Effector CD4-positive, alpha-beta T cell (primary cell): ENCODE data around the gene SLC28A2.
"Not testable (repeated sequence)": the region's sequence is repeated elsewhere in the genome, so short reads cannot be mapped to it uniquely, and the experiment has no call there.

Source experiments
- DNase-seq: peaks from one replicate; pipeline ENCODE4 v3.0.0-alpha.2; 2020

Gene SLC28A2

DNA sequence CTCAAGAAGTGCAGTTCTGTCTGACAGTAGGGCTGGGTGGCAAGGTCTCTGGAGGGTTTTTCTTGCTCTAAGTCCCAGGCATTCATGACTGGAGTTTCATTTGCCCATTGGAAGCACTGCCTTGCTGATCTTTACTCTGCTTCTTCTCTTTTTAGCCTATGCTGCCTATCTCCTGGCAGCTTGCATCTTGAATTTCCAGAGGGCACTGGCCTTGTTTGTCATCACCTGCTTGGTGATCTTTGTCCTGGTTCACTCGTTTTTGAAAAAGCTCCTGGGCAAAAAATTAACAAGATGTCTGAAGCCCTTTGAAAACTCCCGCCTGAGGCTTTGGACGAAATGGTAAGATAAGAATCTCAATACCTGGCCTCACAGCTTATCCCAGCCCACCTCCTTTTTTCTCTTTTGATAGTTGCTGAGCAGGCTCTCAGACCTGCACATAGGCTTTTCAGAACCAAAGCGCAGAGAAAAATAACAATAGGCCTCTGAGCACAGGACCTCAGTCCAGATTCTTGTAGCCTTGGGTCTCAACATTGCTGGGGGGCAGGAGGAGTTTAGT, 10.9 kb downstream of the SLC28A2 start:
- DNase-seq = no peak

DNA sequence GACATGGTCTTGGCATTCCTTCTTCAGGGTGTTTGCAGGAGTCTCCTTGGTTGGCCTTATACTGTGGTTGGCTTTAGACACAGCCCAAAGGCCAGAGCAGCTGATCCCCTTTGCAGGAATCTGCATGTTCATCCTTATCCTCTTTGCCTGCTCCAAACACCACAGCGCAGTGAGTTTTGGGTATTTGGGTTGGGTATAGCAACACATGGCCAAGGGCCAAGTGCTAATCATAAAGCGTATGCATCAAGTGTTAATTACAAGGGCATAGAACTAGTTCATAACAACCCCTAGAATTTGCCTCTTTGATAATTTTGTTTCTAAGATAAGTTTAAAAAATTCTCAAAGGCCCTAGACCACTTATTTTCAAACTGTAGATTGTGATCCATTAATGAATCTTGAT, 11.8 kb downstream of the SLC28A2 start:
- DNase-seq = no peak

DNA sequence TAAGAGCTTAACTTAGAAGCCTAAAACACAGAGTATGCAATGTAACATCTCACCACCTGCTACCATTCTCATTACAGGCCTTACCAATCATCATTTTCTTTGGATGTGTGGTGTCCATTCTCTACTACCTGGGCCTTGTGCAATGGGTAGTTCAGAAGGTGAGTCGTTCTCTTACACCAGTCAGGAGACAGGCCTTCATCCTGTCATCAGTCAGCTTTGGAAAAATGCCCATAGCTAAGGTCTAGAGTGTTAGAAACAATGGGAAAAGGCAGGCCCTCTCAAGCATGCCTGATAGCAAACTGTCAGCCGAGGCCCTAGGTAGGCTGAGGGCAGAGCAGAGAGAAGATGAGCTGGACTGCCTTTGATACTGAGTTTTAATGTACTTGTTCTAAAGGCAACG, 13.5 kb downstream of the SLC28A2 start:
- no peak for DNase-seq

DNA sequence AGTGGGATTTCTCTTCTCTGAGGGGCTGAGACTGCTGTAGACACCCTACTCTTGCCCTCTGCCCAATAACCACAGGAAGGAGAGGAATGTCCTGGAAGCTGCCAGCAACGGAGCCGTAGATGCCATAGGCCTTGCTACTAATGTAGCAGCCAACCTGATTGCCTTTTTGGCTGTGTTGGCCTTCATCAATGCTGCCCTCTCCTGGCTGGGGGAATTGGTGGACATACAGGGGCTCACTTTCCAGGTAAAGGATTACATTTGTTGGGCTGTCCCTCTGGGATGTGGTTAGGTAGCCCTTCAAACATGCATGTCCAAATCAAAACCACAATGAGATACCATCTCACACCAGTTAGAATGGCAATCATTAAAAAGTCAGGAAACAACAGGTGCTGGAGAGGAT, 16.1 kb downstream of the SLC28A2 start:
- DNase-seq = no peak

DNA sequence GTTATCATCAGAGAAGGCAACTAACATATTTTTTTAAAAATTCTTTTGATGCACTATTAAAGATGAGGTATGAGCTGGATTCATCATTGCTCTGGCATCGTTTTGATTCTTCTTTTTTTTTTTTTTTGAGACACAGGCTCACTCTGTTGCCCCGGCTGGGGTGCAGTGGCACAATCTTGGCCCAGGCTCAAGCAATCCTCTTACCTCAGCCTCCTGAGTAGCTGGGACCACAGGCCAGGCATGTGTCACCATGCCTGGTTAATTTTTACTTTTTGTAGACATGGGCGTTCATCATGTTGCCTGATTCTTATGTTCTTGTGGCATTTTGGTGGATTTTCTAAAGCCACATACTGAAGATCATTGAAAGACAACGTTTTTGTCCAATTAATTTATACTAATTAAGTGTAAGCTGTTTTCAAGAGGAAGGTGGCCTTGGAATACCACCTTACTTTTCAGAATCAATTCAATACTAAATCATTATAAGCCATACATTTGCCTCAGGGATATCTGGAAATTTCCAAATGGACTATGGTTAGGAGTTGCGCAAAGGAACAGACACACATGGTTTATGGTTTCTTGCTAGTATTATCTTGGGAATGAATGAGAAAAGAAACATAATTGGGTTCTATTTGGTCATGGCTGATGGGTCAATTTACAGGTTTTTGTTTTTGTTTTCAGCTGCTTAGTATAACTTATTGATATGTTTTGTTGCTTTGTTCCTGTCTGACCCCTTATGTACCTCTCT, 22.8 kb downstream of the SLC28A2 start:
- no peak for DNase-seq

DNA sequence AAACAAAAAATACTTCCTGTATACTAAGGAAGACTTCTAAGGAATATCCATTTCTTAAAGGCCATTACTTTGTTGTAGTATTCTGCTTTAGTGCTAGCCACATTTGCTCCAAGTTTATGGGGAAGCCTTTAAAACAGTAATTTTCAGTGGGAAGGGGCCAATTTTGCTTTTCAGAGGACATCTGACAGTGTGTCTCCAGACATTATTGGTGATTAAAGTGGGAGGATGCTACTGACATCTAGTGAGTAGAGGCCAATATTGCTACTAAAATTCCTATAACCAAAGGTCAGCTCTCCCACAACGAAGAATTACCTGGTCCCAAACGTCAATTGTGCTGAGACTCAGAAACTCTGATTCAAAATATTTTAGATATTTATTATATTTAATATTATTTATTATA, 24.8 kb downstream of the SLC28A2 start:
- DNase-seq = no peak

DNA sequence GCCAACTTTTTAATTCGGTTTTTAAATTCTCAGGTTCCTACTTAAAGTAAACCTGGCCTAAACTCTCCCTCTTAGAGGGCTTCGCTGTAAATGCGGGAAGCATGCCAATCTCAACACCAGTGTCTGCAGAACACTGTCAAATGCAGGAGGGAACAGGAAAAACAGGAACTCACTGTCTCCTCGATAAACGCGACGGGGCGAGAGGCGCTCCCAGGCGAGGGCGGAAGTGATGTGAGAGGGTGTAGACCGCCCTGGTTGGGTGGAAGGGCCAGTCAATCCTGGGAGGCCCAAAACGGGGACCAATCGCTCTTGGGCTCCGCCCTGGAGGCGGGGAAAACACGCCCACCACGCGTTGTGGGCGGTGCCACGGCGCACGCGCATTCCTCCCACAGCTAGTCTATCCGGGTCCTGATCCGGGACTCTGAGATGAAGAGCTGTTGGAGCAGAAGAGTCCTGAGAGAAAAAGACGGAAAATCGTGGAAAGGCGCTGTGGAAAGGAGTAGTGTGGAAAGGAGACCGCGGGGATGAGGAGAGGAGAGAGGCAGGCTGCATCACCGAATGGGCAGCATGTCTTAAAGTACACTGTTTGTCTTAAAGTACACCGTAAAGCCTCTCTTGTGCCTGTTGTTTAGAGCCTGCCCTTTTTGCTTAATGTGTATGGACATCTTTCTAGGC, 27.1 kb downstream of the SLC28A2 start:
- peak; percentile 93 for DNase-seq

DNA sequence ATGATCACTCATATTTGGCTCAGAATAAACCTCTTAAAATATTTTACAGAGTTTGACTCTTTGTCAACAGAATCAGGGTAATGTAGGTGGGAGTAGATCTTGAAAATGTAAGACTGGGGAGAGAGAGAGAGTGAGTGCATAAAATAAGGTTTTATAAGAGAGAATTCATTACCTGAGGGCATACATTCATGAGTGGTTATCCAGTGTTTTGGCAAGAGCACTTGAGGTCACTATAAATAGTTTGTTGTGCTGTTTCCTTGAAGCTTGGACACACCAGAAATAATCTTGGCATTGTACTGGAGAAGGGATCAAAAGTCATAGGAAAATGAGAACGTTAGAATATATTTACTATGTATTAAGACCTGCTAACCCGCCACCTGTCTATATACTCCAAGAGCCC, 33.4 kb downstream of the SLC28A2 start:
- no peak for DNase-seq

DNA sequence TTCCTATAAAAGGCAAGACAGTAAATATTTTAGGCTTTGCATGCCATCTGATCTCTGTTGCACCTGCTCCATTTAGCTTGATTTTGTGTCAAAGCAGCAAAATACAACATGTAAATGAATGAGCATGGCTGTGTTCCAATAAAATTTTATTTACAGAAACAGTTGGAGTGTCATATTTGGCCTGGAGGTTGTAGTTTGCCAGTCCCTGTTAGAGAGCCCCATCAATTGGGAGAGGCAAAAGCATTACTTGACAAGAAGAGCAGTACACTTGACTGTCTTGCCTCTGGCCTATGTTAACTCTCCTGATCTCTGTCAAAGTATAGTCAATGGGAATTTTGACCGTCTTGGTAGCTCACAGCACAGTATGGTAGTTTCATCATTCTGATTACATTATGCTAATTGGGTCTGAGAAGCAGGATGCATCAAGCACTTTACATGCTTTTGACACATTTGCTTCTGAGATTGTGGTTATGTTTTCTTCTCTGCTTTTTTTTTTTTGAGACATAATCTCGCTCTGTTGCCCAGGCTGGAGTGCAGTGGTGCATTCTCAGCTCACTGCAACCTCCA, 35.4 kb downstream of the SLC28A2 start:
- DNase-seq = no peak

DNA sequence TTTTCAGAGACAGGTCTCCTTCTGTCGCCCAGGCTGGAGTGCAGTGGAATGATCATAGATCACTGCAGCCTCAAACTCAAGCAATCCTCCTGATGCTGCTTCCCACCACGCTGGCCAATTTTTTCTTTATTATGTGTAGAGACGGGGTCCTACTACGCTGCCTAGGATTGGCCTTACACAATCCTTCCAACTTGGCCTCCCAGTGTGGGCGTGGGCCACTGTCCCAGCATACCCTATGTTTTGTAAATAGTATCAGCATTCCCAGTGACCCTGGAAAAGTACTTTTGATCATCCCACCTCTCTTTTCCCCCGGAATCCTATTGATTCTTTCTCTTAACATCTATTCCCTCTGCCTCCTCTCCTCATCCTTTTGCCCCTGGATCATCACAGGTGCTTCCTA, 36.9 kb downstream of the SLC28A2 start:
- DNase-seq = no peak

DNA sequence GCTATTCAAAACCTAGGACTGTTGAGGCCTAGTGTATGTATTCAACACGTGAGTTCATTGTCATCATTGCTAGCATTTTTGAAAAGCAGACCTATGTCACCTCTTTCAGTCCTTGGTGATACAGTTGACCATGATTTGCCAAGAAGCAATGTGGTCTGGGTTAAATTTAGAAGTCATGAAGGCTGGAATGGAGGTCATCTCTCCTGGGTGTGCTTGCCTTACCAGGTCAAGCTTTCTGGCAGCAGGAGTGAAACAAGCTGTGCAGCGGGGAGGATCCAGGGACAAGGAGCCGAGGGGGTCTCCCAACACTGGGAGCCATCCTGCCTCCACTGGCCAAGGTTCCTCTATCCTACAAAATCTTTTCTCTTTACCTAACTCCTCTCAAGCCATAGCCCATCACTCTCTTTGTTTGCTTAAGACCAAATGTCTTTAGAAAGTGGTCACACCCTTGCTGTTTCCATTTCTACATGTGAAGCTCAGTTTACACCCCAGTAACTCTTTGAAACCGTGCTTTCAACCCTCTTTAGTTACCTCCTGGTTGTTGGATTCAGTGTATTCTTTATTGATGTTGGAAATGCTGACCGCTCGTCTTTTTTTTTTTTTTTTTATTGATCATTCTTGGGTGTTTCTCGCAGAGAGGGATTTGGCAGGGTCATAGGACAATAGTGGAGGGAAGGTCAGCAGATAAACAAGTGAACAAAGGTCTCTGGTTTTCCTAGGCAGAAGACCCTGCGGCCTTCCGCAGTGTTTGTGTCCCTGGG, 40.0 kb downstream of the SLC28A2 start:
- no peak for DNase-seq

DNA sequence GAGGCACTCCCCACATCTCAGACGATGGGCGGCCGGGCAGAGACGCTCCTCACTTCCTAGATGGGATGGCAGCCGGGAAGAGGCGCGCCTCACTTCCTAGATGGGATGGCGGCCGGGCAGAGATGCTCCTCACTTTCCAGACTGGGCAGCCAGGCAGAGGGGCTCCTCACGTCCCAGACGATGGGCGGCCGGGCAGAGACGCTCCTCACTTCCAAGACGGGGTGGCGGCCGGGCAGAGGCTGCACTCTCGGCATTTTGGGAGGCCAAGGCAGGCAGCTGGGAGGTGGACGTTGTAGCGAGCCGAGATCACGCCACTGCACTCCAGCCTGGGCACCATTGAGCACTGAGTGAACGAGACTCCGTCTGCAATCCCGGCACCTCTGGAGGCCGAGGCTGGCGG, 41.3 kb downstream of the SLC28A2 start:
- not testable (repeated sequence) for DNase-seq

DNA sequence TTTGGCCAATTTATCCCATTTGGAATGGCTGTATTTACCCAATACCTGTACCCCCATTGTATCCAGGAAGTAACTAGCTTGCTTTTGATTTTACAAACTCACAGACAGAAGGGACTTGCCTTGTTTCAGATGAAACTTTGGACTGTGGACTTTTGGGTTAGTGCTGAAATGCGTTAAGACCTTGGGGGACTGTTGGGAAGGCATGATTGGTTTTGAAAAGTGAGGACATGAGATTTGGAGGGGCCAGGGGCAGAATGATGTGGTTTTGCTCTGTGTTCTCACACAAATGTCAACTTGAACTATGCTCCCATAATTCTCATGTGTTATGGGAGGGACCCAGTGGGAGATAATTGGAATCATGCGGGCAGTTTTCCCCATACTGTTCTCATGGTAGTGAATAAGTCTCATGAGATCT, 46.9 kb downstream of the SLC28A2 start:
- not testable (repeated sequence) for DNase-seq

DNA sequence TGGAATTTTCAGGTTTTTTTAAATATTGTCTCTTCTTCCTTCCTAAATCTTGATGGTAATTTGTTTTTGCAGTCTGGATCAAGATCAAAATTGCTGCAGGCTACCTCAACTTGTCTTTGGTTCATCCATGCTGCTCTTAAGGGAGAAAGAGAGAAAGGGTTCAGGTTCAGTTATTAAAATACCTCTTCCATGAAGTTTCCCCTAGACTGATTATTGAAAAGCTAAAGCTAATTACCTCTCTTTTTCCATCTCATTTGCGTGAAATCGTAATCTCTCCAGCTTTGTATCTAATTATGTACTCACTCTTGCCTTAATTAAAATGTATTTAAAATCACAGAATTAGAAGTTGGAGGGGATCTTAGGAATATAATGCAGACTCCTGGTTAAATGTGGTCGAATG, 52.7 kb downstream of the SLC28A2 start:
- no peak for DNase-seq

DNA sequence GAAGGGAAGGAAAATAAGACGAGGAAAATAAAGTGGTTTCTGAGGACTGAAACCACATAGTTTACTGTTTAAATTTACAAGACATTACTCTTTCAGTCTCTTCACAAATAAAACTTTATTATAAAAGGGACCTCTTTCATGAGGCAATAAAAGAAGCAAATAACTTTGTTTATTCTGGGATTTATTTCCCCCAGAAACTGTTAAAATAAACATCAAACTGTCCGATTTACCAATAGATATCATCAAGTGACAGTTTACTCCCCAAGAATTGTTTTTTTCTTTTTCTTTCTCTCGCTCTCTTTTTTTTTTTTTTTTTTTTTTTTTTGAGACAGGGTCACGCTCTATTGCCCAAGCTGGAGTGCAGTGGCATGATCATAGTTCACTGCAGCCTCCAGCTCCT, 54.1 kb downstream of the SLC28A2 start:
- no peak for DNase-seq

DNA sequence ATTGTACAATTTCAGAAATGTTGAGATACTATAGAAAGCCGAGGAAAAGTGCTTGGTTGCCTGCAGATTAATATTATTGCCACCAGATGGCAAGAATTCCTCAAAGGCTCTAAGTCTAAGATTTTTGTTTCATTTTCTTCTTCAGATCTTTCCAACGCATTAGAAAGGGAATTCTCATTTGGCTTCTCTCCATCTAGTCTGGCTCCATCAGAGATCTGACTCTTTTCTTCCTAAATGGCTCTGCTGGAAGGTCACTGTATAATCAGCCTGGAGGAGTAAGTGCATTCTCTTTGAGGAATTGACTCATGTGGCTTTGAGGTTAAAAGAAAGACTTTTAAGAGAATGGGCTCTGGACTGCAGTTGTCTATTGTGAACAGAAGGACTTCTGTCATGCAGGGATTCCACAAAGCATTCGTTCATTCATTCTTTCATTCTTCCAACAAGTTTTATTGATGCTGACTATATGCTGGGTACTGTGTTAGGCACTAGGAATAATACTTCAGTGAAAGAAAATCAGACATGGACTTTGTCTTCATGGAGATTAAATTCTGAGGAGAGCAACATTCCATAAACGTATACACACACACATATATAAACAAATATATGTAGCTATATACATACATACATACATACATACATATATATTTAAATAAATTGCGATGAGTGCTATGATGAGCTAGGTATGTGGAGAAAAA, 55.3 kb downstream of the SLC28A2 start:
- no peak for DNase-seq

DNA sequence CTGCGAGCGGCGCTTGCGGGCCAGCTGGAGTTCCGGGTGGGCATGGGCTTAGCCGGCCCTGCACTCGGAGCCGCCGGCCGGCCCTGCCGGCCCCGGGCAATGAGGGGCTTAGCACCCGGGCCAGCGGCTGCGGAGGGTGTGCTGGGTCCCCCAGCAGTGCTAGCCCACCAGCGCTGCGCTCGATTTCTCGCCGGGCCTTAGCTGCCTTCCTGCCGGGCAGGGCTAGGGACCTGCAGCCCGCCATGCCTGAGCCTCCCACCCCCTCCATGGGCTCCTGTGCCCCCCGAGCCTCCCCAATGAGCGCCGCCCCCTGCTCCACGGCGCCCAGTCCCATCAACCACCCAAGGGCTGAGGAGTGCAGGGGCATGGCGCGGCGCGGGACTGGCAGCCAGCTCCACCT, 62.1 kb downstream of the SLC28A2 start:
- not testable (repeated sequence) for DNase-seq

DNA sequence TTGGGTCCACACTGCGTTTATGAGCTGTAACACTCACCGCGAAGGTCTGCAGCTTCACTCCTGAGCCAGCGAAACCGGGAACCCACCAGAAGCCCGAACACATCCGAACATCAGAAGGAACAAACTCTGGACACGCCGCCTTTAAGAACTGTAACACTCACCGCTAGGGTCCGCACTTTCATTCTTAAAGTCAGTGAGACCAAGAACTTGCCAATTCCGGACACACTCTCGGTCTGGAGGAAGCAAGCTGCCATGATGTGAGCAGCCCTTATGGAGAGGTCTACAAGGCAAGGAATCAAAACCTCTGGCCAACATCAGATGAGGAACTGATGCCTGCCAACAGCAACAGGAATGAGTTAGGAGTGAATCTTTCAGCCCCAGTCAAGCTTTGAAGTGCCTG, 62.9 kb downstream of the SLC28A2 start:
- DNase-seq = no peak

DNA sequence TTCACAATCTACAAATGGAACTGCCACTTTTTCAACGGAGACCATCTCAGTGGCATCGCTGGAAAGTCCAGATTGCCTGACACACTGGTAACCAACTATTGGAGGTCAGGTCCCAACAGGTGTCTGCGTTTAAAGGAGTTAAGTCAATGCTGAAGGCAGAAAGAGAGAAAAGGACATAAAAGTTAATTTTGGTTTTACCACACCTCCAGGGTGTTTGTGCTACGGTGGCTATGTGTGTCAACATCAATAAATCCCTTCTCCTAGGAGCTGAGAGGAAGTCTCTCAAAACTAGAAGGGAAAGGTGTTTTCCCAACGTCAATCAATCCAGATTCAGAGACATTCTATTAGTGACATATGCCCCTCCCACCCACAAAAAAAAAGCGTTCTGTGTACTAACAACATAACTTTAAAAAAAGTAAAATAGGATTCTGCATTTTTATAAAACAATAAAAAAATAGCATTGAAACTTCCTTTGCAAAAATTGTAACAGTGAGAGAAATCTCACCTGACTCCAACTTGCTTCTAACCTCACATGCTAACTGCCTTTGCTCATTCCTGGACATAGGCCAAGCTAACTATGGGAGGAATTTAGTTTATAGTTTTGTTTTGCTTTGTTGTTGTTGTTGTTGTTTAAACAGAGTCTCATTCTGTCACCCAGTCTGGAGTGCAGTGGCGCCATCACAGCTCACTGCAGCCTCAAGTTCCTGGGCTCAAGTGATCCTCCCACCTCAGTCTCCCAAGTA, 67.6 kb downstream of the SLC28A2 start:
- DNase-seq = no peak

DNA sequence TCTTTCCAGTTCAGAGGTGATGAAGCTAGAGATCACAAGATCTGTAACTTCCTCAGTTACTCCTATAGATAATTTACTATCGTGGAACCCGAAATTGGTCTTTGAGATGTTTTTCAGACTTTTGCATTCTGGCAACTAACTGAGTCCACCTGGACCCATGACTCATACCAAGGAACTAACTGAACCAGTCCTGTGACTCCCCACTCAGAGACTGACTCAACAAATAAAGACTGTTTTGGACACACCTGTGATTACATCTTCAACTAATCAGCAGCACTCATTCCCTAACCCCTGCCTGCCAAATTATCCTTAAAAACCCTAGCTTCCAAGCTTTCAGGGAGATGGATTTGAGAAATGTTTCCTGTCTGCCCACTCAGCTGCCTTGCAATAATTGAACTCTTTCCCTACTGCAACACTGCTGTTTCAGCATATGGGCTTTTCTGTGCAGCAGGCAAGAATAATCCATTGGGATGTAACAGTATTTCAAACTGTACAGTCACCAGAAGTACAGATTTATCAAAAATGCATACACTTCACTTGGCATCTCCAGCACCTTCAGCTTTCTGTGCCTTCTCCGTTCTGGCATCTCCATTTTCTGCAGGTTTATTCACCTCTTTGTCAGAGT, 68.7 kb downstream of the SLC28A2 start:
- no peak for DNase-seq

DNA sequence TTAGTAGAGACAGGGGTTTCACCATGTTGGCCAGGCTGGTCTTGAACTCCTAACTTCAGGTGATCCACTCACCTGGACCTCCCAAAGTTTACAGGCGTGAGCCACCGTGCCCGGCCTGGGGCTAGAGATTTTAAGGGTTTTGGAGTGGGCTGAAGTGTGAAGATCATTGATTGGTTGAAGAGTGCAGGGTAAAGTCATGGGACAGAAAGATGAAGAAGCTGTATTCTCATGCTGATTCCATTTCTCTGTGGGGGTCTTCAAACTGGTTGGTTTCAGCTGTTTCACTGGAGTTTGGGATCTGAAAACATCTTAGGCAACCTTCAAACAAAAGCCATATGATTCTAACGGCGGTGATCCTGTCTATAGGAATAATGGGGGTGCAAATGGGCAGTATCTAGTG, 74.2 kb downstream of the SLC28A2 start:
- DNase-seq = no peak
